SU-DHL-6 (cell line): Measurements from ENCODE around the gene AHI1.

Source experiments
- H2AFZ ChIP-seq: fragments of 200-600 bp; sonication (generic); 2 replicates; pipeline ENCODE4 v1.6.1; 2014; ENCODE audit warnings: low read depth, mild to moderate bottlenecking, moderate library complexity, mixed read lengths, antibody characterized with exemption, low read length; ENCODE audit not compliant: severe bottlenecking
- H3F3A ChIP-seq: fragments of 200-600 bp; shearing (Covaris generic); 2 replicates; pipeline ENCODE4 v1.6.0; 2016; ENCODE audit warnings: antibody characterized with exemption, mild to moderate bottlenecking; ENCODE audit not compliant: insufficient read depth
- H3K27ac ChIP-seq: fragments of 200-600 bp; sonication (generic); 2 replicates; pipeline ENCODE4 v1.5.1; 2016; ENCODE audit warnings: low read depth, mild to moderate bottlenecking, low read length, moderate library complexity, mixed read lengths
- H3K27me3 ChIP-seq: fragments of 200-600 bp; sonication (generic), shearing (Covaris generic); 2 replicates; pipeline ENCODE4 v1.6.0; 2014; ENCODE audit warnings: mild to moderate bottlenecking, low read length
- H3K36me3 ChIP-seq: fragments of 200-600 bp; sonication (generic); 2 replicates; pipeline ENCODE4 v1.6.1; 2014; ENCODE audit warnings: mild to moderate bottlenecking, low read length, mixed read lengths
- H3K4me2 ChIP-seq: fragments of 300-600, 200-600 bp; shearing (Covaris generic), sonication (generic); 2 replicates; pipeline ENCODE4 v1.6.0; 2014; ENCODE audit warnings: low read length, low read depth, mild to moderate bottlenecking; ENCODE audit not compliant: poor library complexity, severe bottlenecking
- H3K4me3 ChIP-seq: fragments of 200-600 bp; sonication (generic); 2 replicates; pipeline ENCODE4 v1.5.1; 2014; ENCODE audit warnings: antibody characterized with exemption, low read length, mild to moderate bottlenecking, mixed read lengths; ENCODE audit not compliant: insufficient read depth, poor library complexity, severe bottlenecking
- H3K79me2 ChIP-seq: fragments of 200-600 bp; sonication (generic); 2 replicates; pipeline ENCODE4 v1.6.1; 2014; ENCODE audit warnings: mild to moderate bottlenecking, low read length, moderate library complexity; ENCODE audit not compliant: insufficient read depth
- H3K9ac ChIP-seq: fragments of 200-600 bp; sonication (generic); 2 replicates; pipeline ENCODE4 v1.7.0; 2014; ENCODE audit warnings: mild to moderate bottlenecking, low read length
- H3K9me2 ChIP-seq: fragments of 200-600 bp; sonication (generic); replicated peaks from 2 replicates; pipeline ENCODE4 v1.6.1; 2014; ENCODE audit warnings: low read length; ENCODE audit not compliant: insufficient read depth
- H3K9me3 ChIP-seq: fragments of 200-600 bp; sonication (generic); 2 replicates; pipeline ENCODE4 v1.6.1; 2014; ENCODE audit warnings: low read length, mixed read lengths; ENCODE audit not compliant: insufficient read depth
- H4K20me1 ChIP-seq: fragments of 200-600 bp; sonication (generic); 2 replicates; pipeline ENCODE4 v1.6.1; 2014; ENCODE audit warnings: low read depth, mild to moderate bottlenecking, antibody characterized with exemption, low read length, moderate library complexity, mixed read lengths
- CTCF ChIP-seq: fragments of 200-600 bp; sonication (generic); IDR thresholded peaks from one replicate; pipeline ENCODE4 v1.5.1; 2017; ENCODE audit warnings: antibody characterized with exemption, mild to moderate bottlenecking, low read length, moderate library complexity; ENCODE audit not compliant: insufficient read depth, poor library complexity, severe bottlenecking
- EZH2phosphoT487 ChIP-seq: fragments of 200-600 bp; sonication (generic), shearing (Covaris generic); conservative IDR thresholded peaks from 2 replicates; pipeline ENCODE4 v1.6.1; 2018; ENCODE audit warnings: mild to moderate bottlenecking, antibody characterized with exemption, low read length, moderate library complexity, mixed read lengths

Gene AHI1

GRCh38 chr6:135504734-135505133 is 7.2 kb upstream of the AHI1 start:
- no peaks in the 10 kb centered on the region for H3K9me2 ChIP-seq
- H3K27me3 ChIP-seq = no peaks in the 10 kb centered on the region
- H3K4me3 ChIP-seq = no peak overlapping the region
- TF ChIP-seq CTCF (no peak), EZH2phosphoT487 (no peak)
- H3K36me3 ChIP-seq = no peaks in the 10 kb centered on the region
- H3F3A ChIP-seq = no peaks in the 10 kb centered on the region
- H3K27ac ChIP-seq = no peak overlapping the region
- no peaks in the 10 kb centered on the region for H3K9me3 ChIP-seq
- H2AFZ ChIP-seq = no peak overlapping the region
- H4K20me1 ChIP-seq = no peaks in the 10 kb centered on the region
- no peak overlapping the region for H3K9ac ChIP-seq
- H3K79me2 ChIP-seq = no peaks in the 10 kb centered on the region
- H3K4me2 ChIP-seq = no peak overlapping the region

GRCh38 chr6:135503703-135504475 is 6.3 kb upstream of the AHI1 start:
- Histone ChIP-seq H2AFZ (no peak overlapping the region), H3K4me3 (no peak overlapping the region), H3K9me2 (no peaks in the 10 kb centered on the region), H3K9me3 (no peaks in the 10 kb centered on the region), H3K27ac (no peak overlapping the region), H3K27me3 (no peaks in the 10 kb centered on the region), H3K79me2 (no peaks in the 10 kb centered on the region), H3K4me2 (no peak overlapping the region), H3K9ac (no peak overlapping the region), H3F3A (no peaks in the 10 kb centered on the region), H4K20me1 (no peaks in the 10 kb centered on the region), H3K36me3 (no peaks in the 10 kb centered on the region)
- no peak for TF ChIP-seq EZH2phosphoT487
- TF ChIP-seq CTCF = no peak

- TF ChIP-seq EZH2phosphoT487 = no peak
- TF ChIP-seq CTCF = no peak
- no peaks in the 10 kb centered on the region for H3K27me3 ChIP-seq
- no peak overlapping the region for H3K27ac ChIP-seq
- no peak overlapping the region for H3K4me2 ChIP-seq
- H4K20me1 ChIP-seq = no peaks in the 10 kb centered on the region
- H3K9ac ChIP-seq = no peak overlapping the region
- no peak overlapping the region for H2AFZ ChIP-seq
- peaks cover 12% of the 10 kb centered on the region for H3F3A ChIP-seq
- no peaks in the 10 kb centered on the region for H3K9me2 ChIP-seq
- no peak overlapping the region for H3K4me3 ChIP-seq
- H3K36me3 ChIP-seq = no peaks in the 10 kb centered on the region
- no peaks in the 10 kb centered on the region for H3K9me3 ChIP-seq
- peaks cover 8% of the 10 kb centered on the region; the same call in 1 of the 2 replicates for H3K79me2 ChIP-seq
These were observed 2.2 kb upstream of the AHI1 start for GRCh38 chr6:135499441-135500340.
